Esophagus muscularis mucosa (tissue), 4 donors: ENCODE results near the gene FBXO31. TPM values are rescaled to one million over a fixed set of nuclear protein-coding genes. Genes with fewer than 3 reads are reported as not detected.

ENCODE experiments used
- DNase-seq: peaks from one replicate; pipeline ENCODE4 v3.0.0-alpha.2; 2017; ENCODE audit errors: extremely low spot score
- H3K27ac ChIP-seq, 4 donors: fragments of 200-600 bp; sonication (generic); replicated peaks in 1 of 4; 1 replicate in 3 of 4; 2 replicates in 1 of 4; pipeline ENCODE4 v1.5.1; 2016 to 2019; ENCODE audit warnings: mild to moderate bottlenecking in 1 of 4
- H3K27me3 ChIP-seq, 4 donors: fragments of 200-600 bp; sonication (generic); one replicate each; pipeline versions ENCODE4 v1.5.1 to v1.6.0; 2016 to 2019
- H3K36me3 ChIP-seq, 4 donors: fragments of 200-600 bp; sonication (generic); one replicate each; pipeline ENCODE4 v1.5.1; 2016 to 2019
- H3K4me1 ChIP-seq, 4 donors: fragments of 200-600 bp; sonication (generic); one replicate each; pipeline ENCODE4 v1.5.1; 2016 to 2019
- H3K4me3 ChIP-seq, 4 donors: fragments of 200-600 bp; sonication (generic); 1 replicate in 2 of 4; 2 replicates in 2 of 4; pipeline ENCODE4 v1.5.1; 2016 to 2019; ENCODE audit warnings: mild to moderate bottlenecking in 4 of 4, moderate library complexity in 1 of 4
- H3K9me3 ChIP-seq, 4 donors: fragments of 200-600 bp; sonication (generic); 1 replicate in 3 of 4; 2 replicates in 1 of 4; pipeline ENCODE4 v1.5.1; 2016 to 2019
- EP300 ChIP-seq: sonication (generic); formaldehyde crosslinking; IDR thresholded peaks from one replicate; pipeline ENCODE4 v1.6.1; 2017; ENCODE audit warnings: antibody characterized with exemption
- POLR2A ChIP-seq: fragments of 450-650 bp; IDR thresholded peaks from one replicate; pipeline ENCODE4 v1.6.1; 2017; ENCODE audit warnings: antibody characterized with exemption, moderate library complexity, mild to moderate bottlenecking, low read depth
- POLR2AphosphoS5 ChIP-seq, 2 donors: sonication (generic); formaldehyde crosslinking; IDR thresholded peaks; one replicate each; pipeline ENCODE4 v1.6.1; 2017; ENCODE audit warnings: antibody characterized with exemption in 2 of 2
- WGBS: methylation state at CpG from one replicate; pipeline ENCODE4 v1.1.5; 2018; 5-methylcytosine and 5-hydroxymethylcytosine counted together
- intact Hi-C: fragments of 100-400 bp; cut with DNase I; formaldehyde crosslinking; loops from one replicate; pipeline ENCODE4 v1.15.1; 2023
- total RNA-seq, 4 donors: library from RNA; depleted of rRNA; stranded (reverse); fragments of >200 nt; gene quantifications; one replicate each; pipeline versions ENCODE4 v1.1.0 to v1.2.1, GENCODE V29; 2016
- TF ChIP-seq, protein P1 (sequence below), 3 experiments: fragments of 200-600 bp in 2 of 3; fragments of 450-650 bp in 1 of 3; sonication (generic) in 2 of 3; IDR thresholded peaks; one replicate each; pipeline ENCODE4 v1.5.1; 2017 to 2019; ENCODE audit warnings: antibody characterized with exemption in 3 of 3, mild to moderate bottlenecking in 2 of 3, moderate library complexity in 1 of 3

Gene FBXO31
- total RNA-seq, 4 donors from 2014 or later = 68.8 to 173 (median 102) TPM

DNA sequence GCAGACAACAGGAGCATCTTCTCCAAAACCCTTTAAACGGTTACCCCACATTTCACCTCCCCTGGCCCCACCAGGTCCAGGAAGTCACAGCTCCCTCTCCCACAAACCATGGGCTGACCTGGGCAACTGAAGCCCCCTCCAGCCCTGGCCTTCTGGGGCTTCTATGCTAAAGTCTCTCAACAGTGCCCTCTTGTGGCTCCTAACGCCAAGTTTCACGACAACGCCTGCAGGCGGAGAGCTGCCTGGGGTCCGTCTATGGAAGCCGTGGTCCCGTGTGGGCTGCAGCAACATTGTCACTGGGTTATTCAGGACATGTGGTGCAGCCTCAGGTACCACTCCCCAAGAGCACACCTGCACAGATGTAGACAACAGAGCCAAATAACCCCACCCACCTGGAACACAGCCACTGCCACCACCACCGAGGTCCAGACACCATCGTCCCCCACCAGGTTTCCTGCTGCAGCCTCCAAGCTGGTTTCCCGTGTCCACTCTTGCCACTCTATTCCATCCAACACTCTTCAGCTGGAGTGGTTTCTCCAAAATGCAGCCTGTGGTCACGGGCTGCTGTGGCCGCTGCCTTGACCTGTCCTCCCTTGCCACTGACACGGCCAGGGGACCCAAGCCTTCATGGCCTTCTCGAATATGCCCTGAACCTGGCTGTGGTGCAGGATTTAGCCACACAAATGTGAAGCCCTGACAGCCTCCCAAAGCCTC is 85.5 kb downstream of the FBXO31 start:
- DNase-seq = no peak
- intact Hi-C loops = no loop called here

DNA sequence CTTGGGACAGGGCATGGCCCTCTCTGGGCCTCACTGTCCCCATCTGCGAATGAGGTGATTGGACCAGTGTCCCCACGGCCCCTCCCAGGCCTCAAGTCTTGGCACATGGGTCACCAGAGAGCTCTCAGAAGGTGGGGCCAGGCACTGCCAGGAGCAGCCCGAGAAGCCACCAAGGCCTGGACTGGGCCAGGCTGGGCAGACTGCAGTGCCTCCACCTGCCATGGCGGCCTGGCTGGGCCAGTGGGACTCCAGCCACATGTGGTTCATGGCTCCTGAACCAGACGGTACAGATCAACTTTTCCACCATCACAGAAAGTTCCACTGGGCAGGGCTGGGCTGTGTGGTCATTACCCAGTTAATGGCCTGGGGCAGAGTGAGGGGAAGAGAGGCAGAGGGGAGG is 86.2 kb downstream of the FBXO31 start:
- intact Hi-C loops = no loop called here
- Histone ChIP-seq H3K27ac (no peak overlapping the region), H3K4me1 (peaks cover 0 to 5% (median 0%) of the 10 kb centered on the region in 4 donors), H3K36me3 (no peaks in the 10 kb centered on the region), H3K27me3 (no peaks in the 10 kb centered on the region), H3K4me3 (no peak overlapping the region), H3K9me3 (no peaks in the 10 kb centered on the region)
- 95% methylated on average over 2 of the region's 5 CpGs for WGBS
- no peak for DNase-seq
- no peak for TF ChIP-seq EP300
- no peak for TF ChIP-seq POLR2AphosphoS5 (IDR thresholded peaks at IDR 0.05)
- no peak for TF ChIP-seq POLR2A
- TF ChIP-seq, protein P1, sequence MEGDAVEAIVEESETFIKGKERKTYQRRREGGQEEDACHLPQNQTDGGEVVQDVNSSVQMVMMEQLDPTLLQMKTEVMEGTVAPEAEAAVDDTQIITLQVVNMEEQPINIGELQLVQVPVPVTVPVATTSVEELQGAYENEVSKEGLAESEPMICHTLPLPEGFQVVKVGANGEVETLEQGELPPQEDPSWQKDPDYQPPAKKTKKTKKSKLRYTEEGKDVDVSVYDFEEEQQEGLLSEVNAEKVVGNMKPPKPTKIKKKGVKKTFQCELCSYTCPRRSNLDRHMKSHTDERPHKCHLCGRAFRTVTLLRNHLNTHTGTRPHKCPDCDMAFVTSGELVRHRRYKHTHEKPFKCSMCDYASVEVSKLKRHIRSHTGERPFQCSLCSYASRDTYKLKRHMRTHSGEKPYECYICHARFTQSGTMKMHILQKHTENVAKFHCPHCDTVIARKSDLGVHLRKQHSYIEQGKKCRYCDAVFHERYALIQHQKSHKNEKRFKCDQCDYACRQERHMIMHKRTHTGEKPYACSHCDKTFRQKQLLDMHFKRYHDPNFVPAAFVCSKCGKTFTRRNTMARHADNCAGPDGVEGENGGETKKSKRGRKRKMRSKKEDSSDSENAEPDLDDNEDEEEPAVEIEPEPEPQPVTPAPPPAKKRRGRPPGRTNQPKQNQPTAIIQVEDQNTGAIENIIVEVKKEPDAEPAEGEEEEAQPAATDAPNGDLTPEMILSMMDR (IDR thresholded peaks at IDR 0.05) = no peak

More for the DNA sequence above, 85.5 kb downstream of the FBXO31 start:
- TF ChIP-seq POLR2AphosphoS5 (IDR thresholded peaks at IDR 0.05) = no peak
- TF ChIP-seq, protein P1 (IDR thresholded peaks at IDR 0.05) = peak; percentile 31 to 59 (median 38)
- no peak for TF ChIP-seq POLR2A
- H3K4me3 ChIP-seq = no peak overlapping the region
- 48% methylated on average over 15 of the region's 15 CpGs for WGBS
- H3K27ac ChIP-seq = no peak overlapping the region
- no peaks in the 10 kb centered on the region for H3K27me3 ChIP-seq
- peaks cover 0 to 5% (median 0%) of the 10 kb centered on the region in 4 donors for H3K4me1 ChIP-seq
- no peaks in the 10 kb centered on the region for H3K9me3 ChIP-seq
- H3K36me3 ChIP-seq = no peaks in the 10 kb centered on the region

DNA sequence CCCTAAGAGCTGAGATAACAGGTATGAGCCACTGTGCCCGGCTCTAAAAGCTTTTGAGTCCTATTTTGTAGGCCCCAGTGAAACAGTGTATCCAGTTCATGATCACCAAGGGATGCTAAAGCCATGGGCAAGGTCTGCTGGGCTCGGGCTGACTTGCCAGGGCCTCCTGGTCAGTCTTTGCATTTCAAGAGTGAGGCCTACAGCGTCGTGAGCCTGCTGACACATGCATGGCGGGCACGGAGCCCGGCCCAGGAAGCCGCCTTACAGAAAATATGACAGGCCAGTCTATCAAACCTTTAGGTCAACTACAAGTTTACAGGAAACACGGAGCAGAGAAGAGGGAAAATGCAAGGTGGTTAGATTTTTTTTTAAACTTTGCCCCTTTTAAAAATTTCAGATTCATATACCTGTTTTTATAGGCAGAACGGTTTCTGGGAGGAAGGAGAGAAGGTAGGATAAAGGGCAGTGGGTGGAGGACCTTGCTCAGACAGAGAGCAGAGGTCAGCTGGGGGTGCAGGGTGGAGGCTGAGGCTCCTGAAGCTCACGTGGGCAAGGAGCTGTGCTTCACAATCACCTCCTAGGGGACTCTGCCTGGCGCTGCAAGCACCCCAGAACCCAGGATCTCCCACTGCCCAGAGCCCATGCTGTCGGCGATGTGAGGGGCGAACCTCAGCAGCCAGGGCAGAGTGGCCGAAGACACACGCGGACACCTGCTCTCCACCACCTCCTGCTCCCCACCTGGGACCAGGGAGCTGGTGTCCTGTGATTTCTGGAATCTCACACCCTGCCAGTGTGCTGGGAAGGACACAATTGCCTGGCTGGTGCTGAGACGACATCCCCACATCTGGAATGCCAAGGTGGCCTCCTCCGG is 87.7 kb downstream of the FBXO31 start:
- Histone ChIP-seq H3K4me3 (no peak overlapping the region), H3K27me3 (no peaks in the 10 kb centered on the region), H3K36me3 (no peaks in the 10 kb centered on the region), H3K27ac (no peak overlapping the region), H3K9me3 (no peaks in the 10 kb centered on the region), H3K4me1 (peaks cover 0 to 5% (median 0%) of the 10 kb centered on the region in 4 donors)
- 95% methylated on average over 20 of the region's 20 CpGs for WGBS
- DNase-seq = no peak
- intact Hi-C loops = no loop called here
- TF ChIP-seq POLR2AphosphoS5 (IDR thresholded peaks at IDR 0.05) = no peak

DNA sequence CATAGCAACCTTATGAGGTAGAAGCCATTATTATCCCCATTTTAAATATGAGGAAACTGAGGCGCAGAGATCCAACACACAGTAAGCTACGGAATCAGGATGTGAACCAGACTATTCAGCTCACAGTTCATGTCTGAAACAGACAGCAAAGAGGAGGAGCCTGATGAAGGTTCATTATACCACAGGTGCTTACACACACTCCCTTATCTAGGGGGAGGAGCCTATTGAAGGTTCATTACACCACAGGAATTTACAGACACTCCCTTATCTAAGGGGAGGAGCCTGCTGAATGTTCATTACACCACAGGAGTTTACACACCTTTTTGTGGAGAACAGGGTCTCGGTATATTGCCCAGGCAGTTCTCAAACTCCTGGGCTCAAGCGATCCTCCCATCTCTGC is 88.3 kb downstream of the FBXO31 start:
- peaks cover 0 to 5% (median 0%) of the 10 kb centered on the region in 4 donors for H3K4me1 ChIP-seq
- no peaks in the 10 kb centered on the region for H3K36me3 ChIP-seq
- no peak overlapping the region for H3K27ac ChIP-seq
- no peak for DNase-seq
- intact Hi-C loops = no loop called here
- H3K9me3 ChIP-seq = no peaks in the 10 kb centered on the region
- no peaks in the 10 kb centered on the region for H3K27me3 ChIP-seq
- TF ChIP-seq POLR2A (no peak), POLR2AphosphoS5 (IDR thresholded peaks at IDR 0.05) (no peak), EP300 (no peak)
- TF ChIP-seq, protein P1 (IDR thresholded peaks at IDR 0.05) = no peak
- no peak overlapping the region for H3K4me3 ChIP-seq
- WGBS = 81% methylated on average over 4 of the region's 4 CpGs

DNA sequence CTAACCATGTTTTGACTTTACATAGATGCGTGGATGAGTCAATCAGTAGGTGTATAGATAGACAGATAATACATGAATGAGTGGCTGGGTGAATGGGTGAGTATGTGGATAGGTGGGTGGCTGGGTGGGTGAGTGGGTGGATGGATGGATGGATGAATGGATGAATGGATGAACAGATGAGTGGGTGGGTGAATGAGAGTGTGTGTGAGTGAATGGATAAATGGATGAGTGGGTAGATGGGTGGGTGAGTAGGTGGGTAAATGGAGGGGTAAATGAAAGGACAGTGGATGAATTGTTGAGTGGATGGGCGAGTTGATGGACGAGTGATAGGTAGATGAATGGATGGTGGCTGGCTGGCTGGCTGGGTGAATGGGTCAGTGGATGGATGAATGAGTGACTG is 89.6 kb downstream of the FBXO31 start:
- no peak for TF ChIP-seq POLR2AphosphoS5 (IDR thresholded peaks at IDR 0.05)
- TF ChIP-seq EP300 = no peak
- TF ChIP-seq POLR2A = no peak
- TF ChIP-seq, protein P1 (IDR thresholded peaks at IDR 0.05) = no peak
- Histone ChIP-seq H3K9me3 (no peaks in the 10 kb centered on the region), H3K4me1 (peaks cover 0 to 5% (median 0%) of the 10 kb centered on the region in 4 donors), H3K4me3 (no peak overlapping the region), H3K27me3 (peaks cover 0 to 4% (median 0%) of the 10 kb centered on the region in 4 donors), H3K27ac (no peak overlapping the region), H3K36me3 (no peaks in the 10 kb centered on the region)
- intact Hi-C loops = no loop called here
- DNase-seq = no peak
- 93% methylated on average over 3 of the region's 3 CpGs for WGBS
